Measurements from ENCODE around the gene TRDN.
"Not testable (repeated sequence)": the region's sequence is repeated elsewhere in the genome, so short reads cannot be mapped to it uniquely, and the experiment has no call there.

TRDN gene

DNA sequence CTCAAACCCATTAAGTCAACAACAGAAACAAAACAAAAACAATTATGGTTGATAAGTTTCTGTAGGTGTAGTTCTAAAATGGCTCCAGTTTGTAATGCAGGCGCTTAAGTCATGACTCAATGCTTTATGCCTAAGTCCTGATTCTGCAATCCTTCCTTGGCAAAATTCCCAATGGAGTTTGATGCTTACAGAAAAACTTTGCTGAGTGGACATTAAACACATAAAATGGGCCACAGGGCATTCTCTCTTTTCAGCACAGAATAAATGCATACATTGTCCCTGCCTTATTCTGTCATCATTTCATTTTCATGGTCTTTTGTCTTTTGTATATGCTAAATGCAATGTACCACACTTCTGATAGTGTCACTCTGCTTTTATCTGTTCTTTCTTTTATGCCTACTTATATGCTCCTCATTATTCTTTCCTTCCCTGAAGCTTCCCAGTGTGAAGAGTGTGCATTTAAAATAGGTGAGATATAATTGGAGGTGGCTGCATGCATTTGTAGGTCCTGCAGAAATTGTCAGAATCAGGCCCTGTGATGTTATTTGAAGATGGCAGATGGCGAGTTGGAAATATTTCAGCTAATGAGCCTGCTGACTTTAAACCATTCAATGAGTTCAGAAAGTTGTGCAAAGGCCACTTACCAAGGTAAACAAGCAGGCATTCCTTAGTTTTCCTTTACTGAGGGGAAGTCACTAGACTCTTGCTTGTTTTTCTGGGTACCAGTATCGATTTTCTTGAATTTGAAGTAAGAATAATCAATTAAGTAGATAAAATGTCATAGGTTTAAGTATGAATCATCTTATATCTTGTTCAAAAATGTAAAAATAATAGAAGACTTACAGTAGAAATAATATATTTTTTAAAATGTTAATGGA, 313.1 kb downstream of the TRDN start:
- Histone ChIP-seq H3K9ac (ENCODE audit: low read depth, low read length) (no peak overlapping the region), H3K9me3 (replicated peaks; ENCODE audit: low read length) (no peaks in the 10 kb centered on the region), H3K4me2 (ENCODE audit: low read length) (no peak overlapping the region), H3K4me1 (ENCODE audit: control insufficient read depth, insufficient read depth, low read length) (no peaks in the 10 kb centered on the region), H3K27me3 (ENCODE audit: control insufficient read depth, insufficient read depth, low read length) (no peaks in the 10 kb centered on the region), H3K36me3 (ENCODE audit: insufficient read depth, low read length) (no peaks in the 10 kb centered on the region), H3K4me3 (ENCODE audit: low read length) (no peak overlapping the region)

DNA sequence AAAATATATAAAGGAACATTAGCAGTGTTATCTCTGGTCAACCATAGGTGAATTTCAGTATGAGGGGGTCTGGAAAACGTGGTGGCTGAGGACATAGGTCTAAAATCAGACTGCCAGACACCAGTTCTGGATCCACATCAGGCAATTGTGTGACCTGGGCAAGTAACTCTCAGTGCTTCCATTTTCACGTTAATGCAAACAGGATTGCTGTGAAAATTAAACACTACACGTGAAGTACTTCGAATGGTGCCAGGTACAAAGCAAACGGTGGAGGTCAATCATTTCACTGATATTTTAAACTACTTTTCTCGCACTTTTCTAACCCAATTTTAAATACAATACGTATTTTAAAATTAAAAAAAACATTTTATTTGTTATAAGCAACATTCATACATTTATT, 315.7 kb downstream of the TRDN start:
- no peaks in the 10 kb centered on the region for H3K27me3 ChIP-seq (ENCODE audit: control insufficient read depth, insufficient read depth, low read length)
- no peaks in the 10 kb centered on the region for H3K9me3 ChIP-seq (replicated peaks; ENCODE audit: low read length)
- H3K4me3 ChIP-seq (ENCODE audit: low read length) = no peak overlapping the region
- no peaks in the 10 kb centered on the region for H3K4me1 ChIP-seq (ENCODE audit: control insufficient read depth, insufficient read depth, low read length)
- no peaks in the 10 kb centered on the region for H3K36me3 ChIP-seq (ENCODE audit: insufficient read depth, low read length)
- H3K9ac ChIP-seq (ENCODE audit: low read depth, low read length) = no peak overlapping the region
- H3K4me2 ChIP-seq (ENCODE audit: low read length) = no peak overlapping the region

DNA sequence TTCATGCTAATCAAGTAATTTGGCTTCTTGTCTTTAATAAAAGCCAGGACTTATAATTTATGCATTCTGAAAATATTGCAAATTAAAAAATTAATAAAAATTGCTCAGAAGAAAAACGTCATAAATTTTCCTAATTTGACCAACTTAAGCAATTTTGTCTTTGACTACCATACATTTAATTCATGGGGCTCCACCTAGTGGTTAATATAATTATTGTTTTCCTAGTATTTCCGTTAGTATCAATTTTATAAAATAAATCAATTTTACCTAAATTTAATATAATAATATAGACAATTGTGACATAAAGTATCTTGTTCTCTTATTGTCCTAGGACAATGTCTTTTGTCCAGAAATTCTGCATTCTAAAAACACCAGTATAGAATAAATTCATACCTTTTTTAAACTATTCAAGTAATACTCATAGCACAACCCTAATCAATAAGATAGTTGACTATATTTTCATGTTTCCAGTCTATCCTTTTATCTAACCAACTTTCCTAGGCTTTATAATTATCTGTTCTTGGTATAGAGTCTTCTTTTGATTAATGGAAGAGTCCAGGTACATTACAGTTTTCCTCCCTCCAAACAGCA, 319.9 kb downstream of the TRDN start:
- Histone ChIP-seq H3K4me3 (ENCODE audit: low read length) (no peak overlapping the region), H3K9me3 (replicated peaks; ENCODE audit: low read length) (no peaks in the 10 kb centered on the region), H3K4me2 (ENCODE audit: low read length) (no peak overlapping the region), H3K36me3 (ENCODE audit: insufficient read depth, low read length) (no peaks in the 10 kb centered on the region), H3K4me1 (ENCODE audit: control insufficient read depth, insufficient read depth, low read length) (no peaks in the 10 kb centered on the region), H3K9ac (ENCODE audit: low read depth, low read length) (no peak overlapping the region), H3K27me3 (ENCODE audit: control insufficient read depth, insufficient read depth, low read length) (no peaks in the 10 kb centered on the region)

DNA sequence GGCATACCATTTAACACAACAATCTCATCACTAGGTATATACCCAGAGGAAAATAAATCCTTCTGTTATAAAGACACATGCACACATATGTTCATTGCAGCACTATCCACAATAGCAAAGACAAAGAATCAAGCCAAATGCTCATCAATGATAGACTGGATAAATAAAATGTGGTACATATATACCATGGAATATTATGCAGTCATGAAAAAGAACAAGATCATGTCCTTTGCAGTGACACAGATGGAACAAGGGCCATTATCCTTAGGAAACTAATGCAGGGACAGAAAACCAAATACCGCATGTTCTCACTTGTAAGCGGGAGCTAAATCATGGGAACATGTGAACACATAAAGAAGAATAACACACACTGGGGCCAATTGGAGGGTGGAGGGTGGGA, 322.3 kb downstream of the TRDN start:
- not testable (repeated sequence) for H3K27me3 ChIP-seq (ENCODE audit: control insufficient read depth, insufficient read depth, low read length); H3K4me1 ChIP-seq (ENCODE audit: control insufficient read depth, insufficient read depth, low read length); H3K4me3 ChIP-seq (ENCODE audit: low read length); H3K9me3 ChIP-seq (replicated peaks; ENCODE audit: low read length); H3K36me3 ChIP-seq (ENCODE audit: insufficient read depth, low read length); H3K4me2 ChIP-seq (ENCODE audit: low read length); H3K9ac ChIP-seq (ENCODE audit: low read depth, low read length)

DNA sequence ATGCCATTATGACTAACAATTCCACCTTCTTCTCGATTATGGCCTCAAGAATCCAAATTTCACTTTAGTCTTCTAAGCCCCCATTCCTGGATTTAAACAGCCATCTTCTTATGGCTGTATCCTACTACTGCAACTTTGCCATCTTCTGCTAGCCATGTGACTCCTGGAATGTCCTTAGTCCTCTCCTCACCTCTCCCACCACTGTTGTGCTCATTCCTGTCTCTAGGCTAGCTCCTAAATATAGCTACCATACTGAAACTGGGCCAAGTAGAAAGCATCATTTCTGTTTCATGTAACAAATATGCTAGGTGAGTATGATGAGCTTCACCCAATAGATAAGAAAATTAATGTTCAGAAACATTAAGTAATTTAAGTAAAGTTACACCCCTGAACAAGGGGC, 327.6 kb downstream of the TRDN start:
- no peak overlapping the region for H3K4me2 ChIP-seq (ENCODE audit: low read length)
- no peaks in the 10 kb centered on the region for H3K9me3 ChIP-seq (replicated peaks; ENCODE audit: low read length)
- no peak overlapping the region for H3K9ac ChIP-seq (ENCODE audit: low read depth, low read length)
- no peak overlapping the region for H3K4me3 ChIP-seq (ENCODE audit: low read length)
- H3K36me3 ChIP-seq (ENCODE audit: insufficient read depth, low read length) = no peaks in the 10 kb centered on the region
- no peaks in the 10 kb centered on the region for H3K27me3 ChIP-seq (ENCODE audit: control insufficient read depth, insufficient read depth, low read length)
- no peaks in the 10 kb centered on the region for H3K4me1 ChIP-seq (ENCODE audit: control insufficient read depth, insufficient read depth, low read length)

DNA sequence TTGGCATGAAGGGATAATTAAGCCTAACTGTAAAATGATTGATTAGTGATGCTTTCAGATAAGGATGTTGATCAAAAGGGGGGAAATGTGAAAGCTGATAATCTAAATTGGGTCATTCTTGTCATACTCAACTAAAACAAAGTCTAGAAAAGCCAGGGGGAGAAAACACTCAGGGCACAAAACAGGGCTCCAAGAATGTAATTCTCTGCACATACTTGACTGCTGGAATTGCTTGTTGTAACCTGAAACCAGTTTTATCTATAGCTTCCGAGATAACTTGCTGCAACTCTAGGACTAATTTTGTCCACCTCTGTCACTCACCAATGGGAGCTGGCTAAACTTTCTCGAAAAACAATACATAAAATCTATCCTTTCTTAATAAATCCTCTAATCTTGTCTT, 330.4 kb downstream of the TRDN start:
- Histone ChIP-seq H3K9ac (ENCODE audit: low read depth, low read length) (no peak overlapping the region), H3K4me3 (ENCODE audit: low read length) (no peak overlapping the region), H3K9me3 (replicated peaks; ENCODE audit: low read length) (no peaks in the 10 kb centered on the region), H3K36me3 (ENCODE audit: insufficient read depth, low read length) (no peaks in the 10 kb centered on the region), H3K4me2 (ENCODE audit: low read length) (no peak overlapping the region), H3K4me1 (ENCODE audit: control insufficient read depth, insufficient read depth, low read length) (no peaks in the 10 kb centered on the region), H3K27me3 (ENCODE audit: control insufficient read depth, insufficient read depth, low read length) (no peaks in the 10 kb centered on the region)

DNA sequence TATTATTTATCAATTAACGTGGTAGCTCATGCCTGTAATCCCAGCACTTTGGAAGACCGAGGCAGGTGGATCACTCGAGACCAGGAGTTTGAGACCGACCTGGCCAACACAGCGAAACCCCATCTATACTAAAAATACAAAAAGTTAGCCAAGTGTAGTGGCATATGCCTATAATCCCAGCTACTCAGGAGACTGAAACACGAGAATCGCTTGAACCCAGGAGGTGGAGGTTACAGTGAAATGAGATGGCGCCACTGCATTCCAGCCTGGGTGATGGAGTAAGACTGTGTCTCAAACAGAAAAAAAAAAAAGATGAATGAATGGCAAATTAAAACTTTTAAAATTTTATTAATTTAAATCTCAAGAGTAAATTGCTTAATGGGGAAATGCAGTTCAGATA, 341.1 kb downstream of the TRDN start:
- Histone ChIP-seq H3K9ac (ENCODE audit: low read depth, low read length) (no peak overlapping the region), H3K27me3 (ENCODE audit: control insufficient read depth, insufficient read depth, low read length) (no peaks in the 10 kb centered on the region), H3K36me3 (ENCODE audit: insufficient read depth, low read length) (no peaks in the 10 kb centered on the region), H3K9me3 (replicated peaks; ENCODE audit: low read length) (no peaks in the 10 kb centered on the region), H3K4me2 (ENCODE audit: low read length) (no peak overlapping the region), H3K4me1 (ENCODE audit: control insufficient read depth, insufficient read depth, low read length) (no peaks in the 10 kb centered on the region), H3K4me3 (ENCODE audit: low read length) (no peak overlapping the region)

DNA sequence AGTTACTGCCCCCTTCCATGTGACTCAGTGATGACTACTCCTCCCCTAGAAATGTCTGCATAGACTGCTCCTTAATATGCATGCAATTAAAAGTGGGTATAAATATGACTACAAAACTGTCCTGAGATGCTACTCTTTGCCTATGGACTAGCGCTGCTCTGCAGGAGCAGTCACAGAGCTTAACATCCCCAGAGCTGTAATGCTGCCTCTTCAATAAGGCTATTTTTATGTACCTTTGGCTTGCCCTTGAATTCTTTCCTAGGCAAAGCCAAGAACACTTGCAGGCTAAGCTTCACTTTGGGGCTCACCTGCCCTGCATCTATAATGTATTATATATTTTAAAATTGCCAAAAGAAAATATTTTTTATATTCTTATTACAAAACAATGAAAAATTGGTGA, 341.6 kb downstream of the TRDN start:
- H3K9me3 ChIP-seq (replicated peaks; ENCODE audit: low read length) = no peaks in the 10 kb centered on the region
- H3K27me3 ChIP-seq (ENCODE audit: control insufficient read depth, insufficient read depth, low read length) = no peaks in the 10 kb centered on the region
- no peaks in the 10 kb centered on the region for H3K4me1 ChIP-seq (ENCODE audit: control insufficient read depth, insufficient read depth, low read length)
- no peak overlapping the region for H3K4me3 ChIP-seq (ENCODE audit: low read length)
- no peaks in the 10 kb centered on the region for H3K36me3 ChIP-seq (ENCODE audit: insufficient read depth, low read length)
- no peak overlapping the region for H3K9ac ChIP-seq (ENCODE audit: low read depth, low read length)
- H3K4me2 ChIP-seq (ENCODE audit: low read length) = no peak overlapping the region

DNA sequence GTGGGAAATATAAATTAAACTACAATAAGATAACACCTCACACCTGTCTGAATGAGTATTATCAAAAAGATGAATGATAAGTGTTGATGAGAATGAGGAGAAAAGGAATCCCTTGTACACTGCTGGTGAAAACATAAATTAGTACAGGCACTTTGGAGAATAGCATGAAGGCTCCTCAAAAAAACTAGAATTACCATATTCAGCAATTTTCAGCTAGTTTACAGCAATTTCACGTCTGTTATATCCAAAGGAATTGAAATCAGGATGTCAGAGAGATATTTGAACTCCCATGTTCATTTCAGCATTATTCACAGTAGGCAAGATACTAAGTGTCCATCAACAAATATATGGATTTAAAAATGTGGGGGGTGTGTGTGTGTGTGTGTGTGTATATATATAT, 348.1 kb downstream of the TRDN start:
- H3K36me3 ChIP-seq (ENCODE audit: insufficient read depth, low read length) = no peaks in the 10 kb centered on the region
- no peak overlapping the region for H3K9ac ChIP-seq (ENCODE audit: low read depth, low read length)
- no peak overlapping the region for H3K4me3 ChIP-seq (ENCODE audit: low read length)
- no peak overlapping the region for H3K4me2 ChIP-seq (ENCODE audit: low read length)
- H3K27me3 ChIP-seq (ENCODE audit: control insufficient read depth, insufficient read depth, low read length) = no peaks in the 10 kb centered on the region
- H3K4me1 ChIP-seq (ENCODE audit: control insufficient read depth, insufficient read depth, low read length) = no peaks in the 10 kb centered on the region
- H3K9me3 ChIP-seq (replicated peaks; ENCODE audit: low read length) = no peaks in the 10 kb centered on the region

DNA sequence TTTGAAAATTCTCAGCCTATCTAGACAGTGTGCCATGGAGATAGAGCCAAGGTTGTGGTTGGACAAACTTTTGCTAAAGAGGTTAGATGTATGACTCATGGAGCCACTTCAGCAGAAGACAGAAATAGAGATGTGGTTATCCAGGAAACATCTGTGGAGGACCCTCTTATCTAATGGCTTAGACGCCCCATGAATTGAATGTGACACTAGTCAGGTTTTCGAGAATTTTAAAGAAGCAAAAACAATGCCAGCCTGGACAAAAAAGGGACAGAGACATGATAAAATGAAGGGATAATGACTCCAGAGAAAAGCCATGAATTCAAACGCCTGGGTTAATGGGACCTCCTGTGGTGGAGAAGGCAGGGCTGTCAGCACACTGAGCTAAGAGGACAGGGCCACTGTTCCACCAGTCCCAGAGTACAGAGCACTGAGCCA, 360.2 kb downstream of the TRDN start:
- no peaks in the 10 kb centered on the region for H3K9me3 ChIP-seq (replicated peaks; ENCODE audit: low read length)
- H3K27me3 ChIP-seq (ENCODE audit: control insufficient read depth, insufficient read depth, low read length) = no peaks in the 10 kb centered on the region
- no peak overlapping the region for H3K9ac ChIP-seq (ENCODE audit: low read depth, low read length)
- H3K4me3 ChIP-seq (ENCODE audit: low read length) = no peak overlapping the region
- H3K36me3 ChIP-seq (ENCODE audit: insufficient read depth, low read length) = no peaks in the 10 kb centered on the region
- no peaks in the 10 kb centered on the region for H3K4me1 ChIP-seq (ENCODE audit: control insufficient read depth, insufficient read depth, low read length)
- no peak overlapping the region for H3K4me2 ChIP-seq (ENCODE audit: low read length)

DNA sequence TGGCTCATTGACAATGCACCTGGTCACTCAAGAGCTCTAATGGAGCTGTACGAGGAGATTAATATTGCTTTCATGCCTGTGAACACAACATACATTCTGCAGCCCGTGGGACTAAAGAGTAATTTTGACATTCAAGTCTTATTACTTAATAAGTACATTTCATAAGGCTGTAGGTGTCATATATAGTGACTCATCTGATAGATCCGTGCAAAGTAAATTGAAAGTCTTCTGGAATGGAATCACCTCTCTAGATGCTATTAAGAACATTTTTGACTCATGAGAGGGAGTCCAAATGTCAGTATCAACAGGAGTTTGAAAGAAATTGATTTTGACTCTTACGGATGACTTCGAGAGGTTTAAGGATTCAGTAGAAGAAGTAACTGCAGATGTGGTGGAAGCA, 372.8 kb downstream of the TRDN start:
- Histone ChIP-seq H3K4me2 (ENCODE audit: low read length) (no peak overlapping the region), H3K4me1 (ENCODE audit: control insufficient read depth, insufficient read depth, low read length) (no peaks in the 10 kb centered on the region), H3K9ac (ENCODE audit: low read depth, low read length) (no peak overlapping the region), H3K27me3 (ENCODE audit: control insufficient read depth, insufficient read depth, low read length) (no peaks in the 10 kb centered on the region), H3K9me3 (replicated peaks; ENCODE audit: low read length) (no peaks in the 10 kb centered on the region), H3K4me3 (ENCODE audit: low read length) (no peak overlapping the region), H3K36me3 (ENCODE audit: insufficient read depth, low read length) (no peaks in the 10 kb centered on the region)

DNA sequence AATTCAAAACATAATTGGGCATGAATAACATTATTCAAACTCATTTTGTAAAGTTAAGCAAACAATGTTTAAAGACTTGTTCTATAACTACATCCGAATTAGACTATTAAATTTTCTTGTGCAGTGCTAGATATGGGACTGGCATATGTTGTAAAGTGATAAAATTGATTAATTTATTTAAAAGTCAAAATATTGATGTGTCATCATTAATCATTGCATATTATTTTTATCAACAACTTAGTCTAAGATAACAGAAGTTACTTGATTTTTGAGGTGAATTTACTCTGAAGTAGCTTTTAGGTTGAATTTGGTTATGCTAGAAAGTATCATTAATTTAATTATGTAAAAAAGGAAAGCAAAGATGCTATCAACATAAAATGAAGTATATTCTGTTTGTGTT, 396.1 kb downstream of the TRDN start:
- Histone ChIP-seq H3K4me2 (ENCODE audit: low read length) (no peak overlapping the region), H3K9me3 (replicated peaks; ENCODE audit: low read length) (no peaks in the 10 kb centered on the region), H3K27me3 (ENCODE audit: control insufficient read depth, insufficient read depth, low read length) (no peaks in the 10 kb centered on the region), H3K9ac (ENCODE audit: low read depth, low read length) (no peak overlapping the region), H3K4me3 (ENCODE audit: low read length) (no peak overlapping the region), H3K4me1 (ENCODE audit: control insufficient read depth, insufficient read depth, low read length) (no peaks in the 10 kb centered on the region), H3K36me3 (ENCODE audit: insufficient read depth, low read length) (no peaks in the 10 kb centered on the region)
